GM19455 (cell line): Measurements from ENCODE around the gene MAML1.
"Not testable (repeated sequence)": the region's sequence is repeated elsewhere in the genome, so short reads cannot be mapped to it uniquely, and the experiment has no call there.

Source experiments
- ATAC-seq: cut with Tn5 transposase; IDR thresholded peaks from one replicate; pipeline ENCODE4 v1.9.1; 2021; ENCODE audit not compliant: unreplicated experiment

Gene MAML1

DNA sequence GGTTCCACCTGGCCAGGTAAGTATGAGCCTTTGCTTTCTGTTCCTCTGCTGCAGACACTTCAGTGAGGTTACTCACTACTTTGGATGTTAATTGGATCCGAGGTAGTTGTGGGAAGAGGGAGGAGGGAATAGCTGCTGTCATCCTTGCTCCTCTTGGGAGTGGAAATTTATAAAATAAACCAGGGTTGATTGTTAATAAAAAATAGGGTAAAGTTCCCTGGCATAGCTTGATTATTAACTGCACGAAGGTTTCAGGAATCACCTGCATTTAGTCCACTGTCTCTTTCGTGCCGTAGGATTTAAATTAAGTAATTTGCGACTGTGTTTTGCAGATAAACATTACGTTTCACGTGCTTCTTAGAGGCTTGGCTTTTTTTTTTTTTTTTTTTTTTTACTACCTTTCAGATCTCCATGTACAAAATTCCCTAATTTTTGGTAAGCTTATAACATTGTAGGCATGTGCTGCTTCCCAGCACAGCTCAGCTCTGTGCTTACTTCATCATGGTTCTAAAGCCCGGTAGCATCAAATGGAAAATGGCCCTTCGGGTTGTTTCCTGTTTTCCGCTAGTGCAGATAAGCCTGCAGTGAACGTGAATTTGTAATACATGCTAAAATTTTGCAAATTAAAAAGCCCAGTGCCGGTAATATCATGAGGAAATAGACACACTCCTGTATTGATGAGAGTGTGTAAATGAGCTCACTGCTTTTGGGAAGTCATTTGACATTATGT is 34.3 kb downstream of the MAML1 start:
- no peak for ATAC-seq

DNA sequence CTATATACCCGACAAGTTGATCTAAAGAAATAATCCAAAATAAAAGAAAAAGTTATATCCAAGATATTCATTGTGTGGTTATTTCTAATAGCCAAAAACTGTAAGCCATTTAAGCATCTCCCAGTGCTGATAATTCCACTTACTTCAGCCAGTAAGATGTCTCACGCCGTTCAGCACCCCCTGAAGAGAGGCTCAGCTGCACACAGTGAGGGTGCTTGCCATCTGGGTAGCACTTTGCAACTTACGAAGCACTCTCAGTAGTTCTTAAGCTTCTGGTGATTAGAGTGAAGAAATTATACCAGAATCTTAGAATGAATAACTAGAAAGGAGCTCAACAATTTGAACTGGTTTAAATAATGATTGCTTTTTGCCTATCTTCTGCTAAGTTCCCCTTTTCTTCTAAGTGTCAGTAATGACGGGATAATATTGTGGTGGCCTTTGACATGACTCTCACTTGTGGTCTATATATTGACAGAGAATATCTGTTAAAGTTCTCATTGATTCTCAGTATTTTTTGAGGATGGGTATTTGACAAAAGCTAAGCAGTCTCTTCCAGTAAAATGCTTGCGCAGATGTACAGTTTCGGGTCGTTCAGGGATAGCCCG is 35.0 kb downstream of the MAML1 start:
- ATAC-seq = no peak

DNA sequence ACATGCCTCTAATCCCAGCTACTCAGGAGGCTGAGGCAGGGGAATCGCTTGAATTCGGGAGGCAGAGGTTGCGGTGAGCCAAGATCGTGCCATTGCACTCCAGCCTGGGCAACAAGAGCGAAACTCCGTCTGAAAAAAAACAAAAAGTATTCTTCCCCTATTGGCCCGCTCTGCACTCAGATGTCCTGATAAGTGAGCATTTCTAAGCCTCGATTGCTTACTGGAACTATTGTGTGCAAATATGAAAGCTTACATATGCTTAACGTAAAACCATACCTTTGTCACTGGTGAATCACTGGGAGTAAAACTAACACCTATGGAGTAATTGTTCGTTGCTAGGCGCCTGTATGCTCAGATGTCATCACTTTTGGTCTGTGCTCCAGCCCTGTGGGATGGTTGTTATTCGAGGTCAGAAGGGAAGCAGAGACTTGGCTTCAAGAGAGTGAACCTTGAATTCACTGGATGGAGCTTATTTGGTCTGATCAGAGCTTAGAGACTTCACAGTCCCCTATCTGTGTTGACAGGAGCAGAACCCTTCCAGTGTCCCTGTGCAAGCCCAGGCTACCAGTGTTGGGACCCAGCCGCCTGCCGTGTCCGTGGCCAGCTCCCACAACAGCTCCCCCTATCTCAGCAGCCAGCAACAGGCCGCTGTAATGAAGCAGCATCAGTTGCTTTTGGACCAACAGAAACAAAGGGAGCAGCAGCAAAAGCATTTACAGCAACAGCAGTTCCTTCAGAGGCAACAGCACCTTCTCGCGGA is 35.9 kb downstream of the MAML1 start:
- ATAC-seq = no peak

DNA sequence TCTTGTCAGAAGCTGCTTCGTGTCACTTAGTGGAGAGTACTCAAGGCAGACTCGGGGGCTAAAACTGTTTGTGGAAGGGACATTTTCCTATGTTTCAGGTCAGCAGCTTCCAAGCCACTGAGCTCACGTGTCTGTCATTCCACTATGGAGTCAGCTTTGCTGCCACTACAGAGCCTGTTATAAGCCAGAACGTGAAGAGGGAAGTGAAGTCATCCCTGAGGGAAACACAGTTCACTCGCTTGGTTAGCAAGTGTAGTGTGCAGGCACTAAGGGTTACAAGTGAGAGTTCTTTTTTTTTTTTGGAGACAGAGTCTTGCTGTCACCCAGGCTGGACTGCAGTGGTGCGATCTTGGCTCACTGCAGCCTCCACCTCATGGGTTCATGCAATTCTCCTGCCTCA is 36.6 kb downstream of the MAML1 start:
- ATAC-seq = no peak

DNA sequence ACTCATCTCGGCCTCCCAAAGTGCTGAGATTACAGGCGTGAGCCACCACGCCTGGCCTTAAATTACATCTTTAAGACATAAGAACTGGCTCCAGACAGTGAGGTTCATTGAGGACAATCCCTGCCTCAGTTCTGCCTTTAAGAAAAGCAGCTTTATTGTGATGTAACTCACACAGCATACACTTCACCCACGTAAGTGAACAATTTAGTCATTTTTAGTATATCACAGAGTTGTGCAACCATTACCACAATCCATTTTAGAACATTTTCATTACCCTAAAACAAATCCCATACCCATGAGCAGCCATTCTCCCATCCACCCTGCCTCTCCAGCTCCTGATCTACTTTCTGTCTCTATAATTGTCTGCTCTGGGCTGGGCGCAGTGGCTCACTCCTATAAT is 37.2 kb downstream of the MAML1 start:
- ATAC-seq = no peak

DNA sequence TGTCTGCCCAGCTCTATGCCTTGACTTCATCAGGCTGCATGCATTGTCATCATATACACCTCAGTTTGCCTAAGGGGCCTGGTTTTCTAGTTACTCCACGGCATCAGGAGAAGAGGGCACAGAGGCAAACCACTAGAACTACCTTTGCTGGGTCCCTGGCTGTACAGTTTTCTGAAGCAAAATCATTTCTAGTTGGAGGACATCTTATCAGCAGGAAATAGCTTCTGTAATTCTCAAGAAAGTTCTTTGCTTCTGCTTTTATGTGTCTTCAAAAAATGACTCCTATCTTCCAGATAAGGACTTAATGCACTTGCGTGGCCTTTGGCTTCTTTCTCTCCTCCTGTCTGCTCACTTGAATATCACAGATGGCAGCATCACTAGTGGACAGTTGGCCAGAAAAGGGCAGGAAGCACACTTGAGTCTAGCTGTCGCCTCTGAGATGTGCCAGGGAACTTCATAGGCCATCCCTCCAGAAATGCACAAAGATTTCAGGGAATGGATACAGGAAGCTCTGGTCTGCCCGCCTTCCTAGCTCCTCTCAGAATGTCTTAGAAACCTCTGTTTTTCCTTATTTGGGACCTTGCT is 38.8 kb downstream of the MAML1 start:
- no peak for ATAC-seq

DNA sequence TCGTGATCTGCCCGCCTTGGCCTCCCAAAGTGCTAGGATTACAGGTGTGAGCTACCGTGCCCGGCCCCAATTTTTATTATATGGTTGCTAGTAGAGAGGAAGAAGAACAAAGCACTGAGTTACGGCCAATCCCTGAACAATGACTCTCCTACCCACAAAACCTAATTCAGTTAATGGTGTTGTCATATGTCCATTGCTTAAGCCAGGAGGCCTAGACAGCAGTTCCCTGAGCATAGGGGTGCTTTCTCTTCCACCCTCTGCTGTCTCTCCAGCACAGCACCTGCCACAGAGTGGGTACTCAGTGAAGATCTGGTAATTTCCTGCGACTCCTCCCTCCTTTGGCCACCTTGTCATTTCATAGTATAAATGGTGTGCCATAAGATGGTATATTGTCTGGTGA is 39.7 kb downstream of the MAML1 start:
- ATAC-seq = no peak

DNA sequence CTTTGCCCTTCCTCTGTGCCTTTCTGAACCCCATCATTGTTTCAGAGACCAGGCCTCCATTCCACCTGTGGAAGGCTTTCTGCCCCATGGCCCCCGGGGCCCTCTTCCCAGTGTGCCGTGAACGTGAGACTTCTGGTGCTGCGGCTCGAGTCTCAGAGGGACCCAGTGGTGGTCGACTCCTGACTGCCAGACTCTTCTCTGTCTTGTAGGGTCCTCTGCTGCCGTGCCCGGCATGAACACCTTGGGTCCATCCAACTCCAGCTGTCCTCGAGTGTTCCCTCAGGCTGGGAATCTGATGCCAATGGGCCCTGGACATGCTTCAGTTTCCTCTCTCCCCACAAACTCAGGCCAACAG is 41.0 kb downstream of the MAML1 start:
- no peak for ATAC-seq

DNA sequence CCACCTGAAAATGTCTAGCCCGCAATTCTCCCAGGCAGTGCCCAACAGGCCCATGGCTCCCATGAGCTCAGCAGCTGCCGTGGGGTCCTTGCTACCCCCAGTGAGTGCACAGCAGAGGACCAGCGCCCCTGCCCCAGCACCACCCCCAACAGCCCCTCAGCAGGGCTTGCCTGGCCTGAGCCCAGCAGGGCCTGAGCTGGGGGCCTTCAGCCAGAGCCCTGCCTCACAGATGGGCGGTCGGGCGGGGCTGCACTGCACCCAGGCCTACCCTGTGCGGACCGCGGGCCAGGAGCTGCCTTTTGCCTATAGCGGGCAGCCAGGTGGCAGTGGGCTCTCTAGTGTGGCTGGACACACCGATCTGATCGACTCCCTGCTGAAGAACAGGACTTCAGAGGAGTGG is 41.8 kb downstream of the MAML1 start:
- no peak for ATAC-seq

DNA sequence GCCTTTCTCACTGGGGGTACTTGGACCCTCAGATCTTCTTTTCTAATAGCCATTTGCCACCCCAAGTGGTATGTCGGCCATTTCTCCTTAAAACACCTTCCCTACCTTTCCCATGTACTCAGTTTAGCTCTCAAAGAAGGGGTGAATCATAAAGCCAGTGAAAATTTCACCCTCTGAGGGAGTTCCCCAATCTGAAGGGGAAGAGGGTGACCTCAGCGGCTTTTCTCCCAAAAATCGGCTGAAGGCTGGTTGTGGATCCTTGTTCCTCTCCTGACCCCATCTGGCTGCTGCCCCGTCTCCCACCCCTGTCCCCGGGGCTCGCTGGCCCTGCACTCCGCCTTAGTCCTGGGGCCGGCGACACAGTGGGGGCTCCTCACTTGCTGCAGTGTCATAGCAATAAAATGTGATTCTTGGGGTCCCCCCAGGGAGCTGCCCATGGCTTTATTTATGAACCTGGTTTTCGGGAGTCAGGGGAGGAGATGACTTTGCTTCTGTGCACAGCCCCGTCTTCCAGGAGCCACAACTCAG is 43.9 kb downstream of the MAML1 start:
- ATAC-seq = no peak

DNA sequence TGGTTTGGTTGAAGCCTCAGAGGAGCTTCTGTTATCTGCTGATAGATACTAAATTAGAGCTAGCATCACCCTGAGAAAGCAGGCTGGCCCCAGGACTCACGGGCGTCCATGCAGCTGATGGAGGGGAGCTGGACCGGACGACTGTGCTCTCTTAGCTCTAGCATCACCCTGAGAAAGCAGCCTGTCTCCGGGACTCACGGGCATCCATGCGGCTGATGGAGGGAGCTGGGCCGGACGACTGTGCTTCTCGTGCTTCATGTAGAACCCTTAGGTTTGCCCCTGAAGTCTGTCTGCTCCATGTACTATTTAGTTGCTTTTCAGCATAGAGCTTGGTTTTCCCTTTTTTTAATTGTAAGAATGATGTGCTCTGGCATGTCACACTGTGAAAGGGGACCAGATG is 44.8 kb downstream of the MAML1 start:
- no peak for ATAC-seq

DNA sequence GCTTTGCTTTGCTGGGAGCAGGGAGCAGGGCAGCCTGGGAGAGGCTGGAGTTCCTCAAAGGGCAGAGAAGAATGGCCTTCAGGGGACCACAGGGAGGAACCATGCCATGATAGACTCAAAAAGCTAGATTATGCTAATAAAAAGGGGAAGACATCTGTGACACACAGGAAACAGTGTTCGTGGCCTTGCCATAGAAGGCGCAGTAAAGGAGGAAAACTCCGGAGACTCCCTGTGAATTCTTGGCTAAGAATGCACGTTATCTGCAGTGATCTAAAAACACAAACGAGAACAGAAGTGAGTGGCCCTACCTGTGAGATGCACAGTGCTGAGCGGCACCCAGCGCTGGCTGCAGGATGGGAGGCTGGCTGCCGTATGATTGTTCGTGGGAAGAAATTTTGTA is 45.3 kb downstream of the MAML1 start:
- no peak for ATAC-seq

DNA sequence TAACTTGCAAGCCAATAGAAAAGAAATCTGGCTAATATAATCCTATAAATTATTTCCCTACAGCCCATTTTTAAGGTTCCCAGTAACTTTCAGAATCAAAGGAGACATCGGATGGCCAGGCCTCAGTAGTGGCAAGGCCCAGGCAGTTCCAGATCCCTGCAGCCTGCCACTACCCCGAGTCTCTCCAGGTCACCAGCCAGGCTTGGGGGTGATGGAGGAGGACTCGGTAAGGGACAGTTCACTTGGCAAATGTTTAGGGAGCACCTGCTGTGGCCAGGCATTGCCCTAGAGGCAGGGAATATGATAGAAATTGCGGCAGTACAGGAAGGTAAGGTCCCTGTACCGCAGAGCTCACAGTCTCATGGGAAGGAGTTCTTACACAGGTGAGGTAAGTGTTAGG is 46.0 kb downstream of the MAML1 start:
- ATAC-seq = no peak

DNA sequence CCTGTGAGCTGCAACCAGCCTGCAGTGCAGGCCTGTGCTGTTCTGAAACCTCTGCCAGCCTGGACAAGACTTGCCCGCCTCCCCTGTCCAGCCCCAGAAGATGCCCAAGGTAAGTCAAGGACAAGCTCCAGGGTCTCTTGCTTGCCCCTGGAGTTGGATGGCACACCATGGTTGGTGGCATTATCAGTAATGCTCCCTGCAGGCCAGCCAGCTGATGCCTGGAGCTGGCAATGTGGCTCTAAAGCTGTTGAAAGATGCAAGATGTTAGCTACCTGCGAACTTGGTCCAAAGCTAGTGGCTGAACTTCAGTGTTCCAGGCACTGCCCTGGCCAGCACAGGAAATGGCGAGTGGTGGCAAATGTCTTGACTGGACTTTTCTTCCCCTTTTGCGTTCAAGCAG is 47.2 kb downstream of the MAML1 start:
- ATAC-seq = no peak

DNA sequence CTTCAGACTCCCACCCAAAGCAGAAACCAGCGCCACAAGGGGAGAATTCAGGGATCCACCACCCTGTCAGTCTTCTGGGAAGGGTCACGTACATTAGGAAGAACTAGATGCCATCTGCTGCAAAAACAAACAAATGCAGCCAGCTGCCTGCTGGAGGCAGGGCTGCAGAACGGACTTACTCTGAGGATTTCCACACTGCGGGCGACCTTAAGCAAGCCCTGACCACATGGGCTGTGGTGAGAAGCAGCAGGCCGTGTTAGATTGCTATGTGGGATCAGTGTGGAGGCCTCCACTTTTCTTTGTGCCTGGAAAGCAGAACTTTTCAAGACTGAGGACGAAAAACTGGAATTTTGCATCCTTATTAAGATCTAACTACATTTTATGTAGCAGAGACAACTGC is 47.7 kb downstream of the MAML1 start:
- ATAC-seq = no peak

DNA sequence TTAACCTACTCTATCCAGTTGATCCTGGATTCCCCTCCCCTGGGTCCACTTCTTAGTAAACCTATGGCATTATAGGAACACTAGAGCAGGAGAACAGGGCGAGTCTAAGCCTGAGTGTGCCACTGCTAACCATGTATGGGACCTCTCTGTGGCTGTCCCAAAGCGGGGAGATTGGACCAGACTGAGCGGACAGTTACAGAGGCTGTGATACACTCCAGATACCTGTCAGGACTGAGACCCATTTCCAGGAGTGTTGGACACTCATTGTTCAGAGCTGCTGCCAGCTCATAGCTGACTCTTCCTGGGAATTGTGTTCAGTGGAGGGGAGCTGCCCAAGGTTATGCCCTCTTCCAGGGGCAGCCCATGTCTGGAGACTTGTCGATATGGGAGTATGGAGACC is 49.2 kb downstream of the MAML1 start:
- no peak for ATAC-seq

DNA sequence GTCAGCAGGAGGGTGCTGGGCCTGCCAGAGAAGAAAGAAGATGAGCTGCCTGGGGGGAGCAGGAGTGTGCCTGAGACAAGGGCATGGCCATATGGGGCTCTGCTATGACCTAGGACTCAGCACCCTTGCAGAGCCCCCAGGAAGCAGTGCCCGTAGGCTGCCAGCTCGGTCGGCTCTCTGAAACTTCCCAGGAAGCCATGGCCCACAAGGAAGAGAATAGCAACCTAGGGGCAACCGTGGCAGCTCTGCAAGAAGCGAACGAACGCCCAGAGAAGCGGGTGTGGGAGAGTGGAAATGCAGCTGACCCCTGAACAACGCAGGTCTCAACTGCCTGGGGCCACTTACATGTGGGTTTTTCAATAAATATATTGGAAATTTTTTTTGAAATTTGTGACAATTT is 50.5 kb downstream of the MAML1 start:
- no peak for ATAC-seq

DNA sequence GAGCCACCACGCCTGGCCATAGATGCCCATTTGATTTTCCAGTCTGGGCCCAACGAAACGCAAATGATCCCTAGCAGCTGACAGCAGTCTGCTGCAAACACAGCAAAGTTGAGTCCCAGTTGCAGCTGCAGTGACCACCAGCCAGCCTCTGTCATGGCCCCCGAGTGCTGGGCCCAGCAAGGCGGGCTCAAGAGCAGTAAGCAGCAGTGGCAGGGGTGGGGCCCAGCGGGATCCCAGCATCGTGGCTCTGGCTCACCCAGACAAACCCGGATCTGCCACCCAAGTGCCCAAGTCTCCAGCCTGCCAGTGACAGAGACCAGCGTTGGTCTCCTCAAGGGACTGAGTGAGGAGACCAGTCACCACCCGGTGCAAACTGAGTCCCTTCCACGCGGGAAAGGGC is 54.2 kb downstream of the MAML1 start:
- ATAC-seq = no peak

DNA sequence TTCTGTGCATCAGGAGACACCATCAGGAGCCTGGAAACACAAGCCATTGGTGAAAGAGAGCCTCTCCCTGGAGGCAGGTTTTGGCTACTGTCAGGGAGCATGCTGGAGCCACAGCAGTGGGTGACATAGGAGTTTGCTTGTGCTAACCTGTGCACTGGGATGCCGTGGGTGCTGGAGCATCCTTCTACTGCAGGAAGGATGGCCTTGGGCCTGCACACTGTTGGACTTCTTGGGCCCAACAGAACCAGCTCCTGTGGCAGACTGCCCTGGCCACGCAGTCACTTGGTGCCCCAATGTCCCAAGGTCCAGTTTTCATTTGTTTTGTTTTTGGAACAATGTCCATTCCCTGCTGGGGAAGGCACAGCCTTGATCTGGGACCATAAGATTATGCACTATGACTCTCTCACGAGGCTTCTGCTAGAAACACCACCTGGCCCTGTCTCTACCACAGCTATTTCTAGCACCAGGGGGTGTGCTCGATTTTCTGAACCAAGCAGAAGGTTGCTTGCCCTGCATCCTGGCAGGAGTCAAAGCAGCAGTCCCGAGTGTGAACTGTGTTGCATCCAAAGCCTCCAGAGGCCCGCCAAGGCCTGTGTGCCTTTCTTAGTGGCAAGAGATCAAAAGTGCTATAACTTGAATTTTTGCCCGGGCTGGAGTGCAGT is 55.7 kb downstream of the MAML1 start:
- no peak for ATAC-seq

DNA sequence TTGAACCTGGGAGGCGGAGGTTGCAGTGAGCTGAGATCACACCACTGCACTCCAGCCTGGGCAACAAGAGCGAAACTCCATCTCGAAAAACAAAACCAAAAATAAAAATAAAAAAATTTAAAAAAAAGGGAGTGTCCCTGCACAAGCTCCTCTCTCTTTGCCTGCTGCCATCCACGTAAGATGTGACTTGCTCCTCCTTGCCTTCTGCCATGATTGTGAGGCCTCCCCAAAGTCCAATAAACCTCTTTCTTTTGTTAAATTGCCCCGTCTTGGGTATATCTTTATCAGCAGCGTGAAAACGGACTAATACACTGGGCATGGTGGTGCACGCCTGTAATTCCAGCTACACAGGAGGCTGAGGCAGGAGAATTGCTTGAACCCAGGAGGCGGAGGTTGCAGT is 56.7 kb downstream of the MAML1 start:
- not testable (repeated sequence) for ATAC-seq

DNA sequence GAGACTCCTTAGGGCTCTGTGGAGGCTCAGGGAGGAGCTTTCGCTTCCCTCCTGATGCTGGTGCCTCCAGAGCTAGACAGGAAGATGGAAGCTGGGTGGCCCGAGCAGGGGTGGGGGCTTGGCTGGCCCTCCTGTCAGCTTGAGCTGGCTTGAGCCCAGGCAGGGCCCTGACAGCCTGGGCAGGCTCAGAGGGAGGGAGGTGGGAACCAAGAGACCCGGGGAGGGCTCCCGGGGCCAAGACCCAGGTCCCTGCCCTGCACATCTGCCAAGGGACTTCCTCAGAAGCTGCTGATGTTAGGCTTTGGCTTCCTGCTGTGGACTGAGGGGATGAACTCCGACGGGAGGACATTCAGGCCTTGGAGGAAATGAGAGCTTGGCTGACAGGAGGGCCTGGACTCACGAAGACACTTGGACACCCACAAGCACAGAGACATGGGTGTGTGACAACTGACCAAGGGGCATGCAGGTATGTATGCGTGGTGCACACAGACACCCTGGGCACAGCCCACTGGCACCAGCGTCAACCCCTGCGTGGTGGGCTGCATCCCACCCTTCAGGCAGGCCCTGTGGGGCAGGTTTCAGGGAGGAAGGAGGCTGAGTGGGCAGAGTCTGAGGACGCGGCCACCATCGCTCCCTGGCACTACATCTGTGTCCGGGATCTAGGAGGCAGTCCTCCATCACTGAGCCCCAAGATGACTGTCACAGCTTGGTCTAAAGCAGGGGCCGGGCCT is 59.4 kb downstream of the MAML1 start:
- ATAC-seq = no peak
